Osteoblast (primary cell): ENCODE data around the gene LRRC55. TPM values are rescaled to one million over a fixed set of nuclear protein-coding genes. Genes with fewer than 3 reads are reported as not detected.

Experiments
- DNase-seq: peaks from one replicate; pipeline ENCODE4 v3.0.0; 2011; ENCODE audit warnings: low spot score, mixed read lengths; ENCODE audit not compliant: insufficient read length; ENCODE audit errors: missing footprints
- H2AFZ ChIP-seq: 2 replicates; pipeline ENCODE4 v1.6.0; 2011; ENCODE audit warnings: mild to moderate bottlenecking, low read length
- H3K27ac ChIP-seq: 2 replicates; pipeline ENCODE4 v1.5.1; 2011; ENCODE audit warnings: mild to moderate bottlenecking, low read depth, low read length, moderate library complexity
- H3K27me3 ChIP-seq: 2 replicates; pipeline ENCODE4 v1.6.0; 2012; ENCODE audit warnings: mild to moderate bottlenecking, control low read depth, inconsistent platforms, low read length, moderate library complexity; ENCODE audit not compliant: insufficient read depth
- H3K36me3 ChIP-seq: 2 replicates; pipeline ENCODE4 v1.5.1; 2011; ENCODE audit warnings: mild to moderate bottlenecking, low read length, control low read depth, moderate library complexity; ENCODE audit not compliant: insufficient read depth
- H3K4me1 ChIP-seq: 2 replicates; pipeline ENCODE4 v1.5.1; 2011; ENCODE audit warnings: mild to moderate bottlenecking, low read length, control low read depth, moderate library complexity; ENCODE audit not compliant: insufficient read depth
- H3K4me2 ChIP-seq: 2 replicates; pipeline ENCODE4 v1.6.0; 2011; ENCODE audit warnings: mild to moderate bottlenecking, low read length; ENCODE audit not compliant: insufficient read depth
- H3K4me3 ChIP-seq: fragments of 200-600 bp; sonication (generic); 3 replicates; pipeline ENCODE4 v1.5.1; 2012; ENCODE audit warnings: mild to moderate bottlenecking, low read length, inconsistent platforms; ENCODE audit not compliant: insufficient read depth
- H3K79me2 ChIP-seq: 2 replicates; pipeline ENCODE4 v1.6.0; 2012; ENCODE audit warnings: mild to moderate bottlenecking, low read length, control low read depth, inconsistent platforms; ENCODE audit not compliant: insufficient read depth
- H3K9me3 ChIP-seq: 2 replicates; pipeline ENCODE4 v1.5.1; 2011; ENCODE audit warnings: low read depth, low read length, control low read depth
- H4K20me1 ChIP-seq: 2 replicates; pipeline ENCODE4 v1.6.0; 2012; ENCODE audit warnings: mild to moderate bottlenecking, low read length, control low read depth; ENCODE audit not compliant: insufficient read depth
- total RNA-seq: library from RNA; depleted of rRNA; stranded (reverse); fragments of >200 nt; gene quantifications from 2 replicates; pipeline ENCODE4 v1.2.3, GENCODE V29; 2012
- TF ChIP-seq, protein P1 (sequence below): IDR thresholded peaks from 2 replicates; pipeline ENCODE4 v1.5.1; 2011; ENCODE audit warnings: mild to moderate bottlenecking, low read depth, low read length, moderate library complexity; ENCODE audit errors: extremely low read depth

LRRC55 gene
- total RNA-seq, 1 donor: not detected

DNA sequence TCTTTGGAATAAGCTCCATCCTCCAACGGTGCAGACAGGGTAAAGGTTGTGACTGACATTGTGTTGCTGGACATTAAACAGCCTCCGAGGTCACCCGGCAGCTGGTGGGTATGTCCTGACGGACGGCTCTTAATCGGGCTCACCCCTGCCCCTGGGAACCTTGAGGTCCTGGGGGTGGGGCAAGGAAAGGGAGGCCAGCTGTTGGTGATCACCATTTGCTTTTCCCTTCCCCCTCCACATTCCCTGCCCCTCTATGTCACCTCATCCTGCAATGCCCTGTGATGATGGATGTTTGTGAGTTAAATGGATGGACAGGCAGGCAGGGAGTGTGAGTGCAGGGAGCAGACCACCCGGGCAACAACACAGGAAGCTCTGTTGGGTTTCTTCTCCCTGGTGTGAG lies 29.0 kb downstream of the LRRC55 start:
- Histone ChIP-seq H3K4me3 (no peak overlapping the region), H3K9me3 (no peaks in the 10 kb centered on the region), H3K79me2 (no peaks in the 10 kb centered on the region), H2AFZ (no peak overlapping the region), H4K20me1 (no peaks in the 10 kb centered on the region), H3K36me3 (no peaks in the 10 kb centered on the region), H3K4me1 (peaks cover 16% of the 10 kb centered on the region), H3K27me3 (peaks cover 9% of the 10 kb centered on the region), H3K27ac (no peak overlapping the region), H3K4me2 (no peak overlapping the region)
- TF ChIP-seq, protein P1, sequence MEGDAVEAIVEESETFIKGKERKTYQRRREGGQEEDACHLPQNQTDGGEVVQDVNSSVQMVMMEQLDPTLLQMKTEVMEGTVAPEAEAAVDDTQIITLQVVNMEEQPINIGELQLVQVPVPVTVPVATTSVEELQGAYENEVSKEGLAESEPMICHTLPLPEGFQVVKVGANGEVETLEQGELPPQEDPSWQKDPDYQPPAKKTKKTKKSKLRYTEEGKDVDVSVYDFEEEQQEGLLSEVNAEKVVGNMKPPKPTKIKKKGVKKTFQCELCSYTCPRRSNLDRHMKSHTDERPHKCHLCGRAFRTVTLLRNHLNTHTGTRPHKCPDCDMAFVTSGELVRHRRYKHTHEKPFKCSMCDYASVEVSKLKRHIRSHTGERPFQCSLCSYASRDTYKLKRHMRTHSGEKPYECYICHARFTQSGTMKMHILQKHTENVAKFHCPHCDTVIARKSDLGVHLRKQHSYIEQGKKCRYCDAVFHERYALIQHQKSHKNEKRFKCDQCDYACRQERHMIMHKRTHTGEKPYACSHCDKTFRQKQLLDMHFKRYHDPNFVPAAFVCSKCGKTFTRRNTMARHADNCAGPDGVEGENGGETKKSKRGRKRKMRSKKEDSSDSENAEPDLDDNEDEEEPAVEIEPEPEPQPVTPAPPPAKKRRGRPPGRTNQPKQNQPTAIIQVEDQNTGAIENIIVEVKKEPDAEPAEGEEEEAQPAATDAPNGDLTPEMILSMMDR: no peak
- DNase-seq: no peak

- no peak overlapping the region for H2AFZ ChIP-seq
- H3K36me3 ChIP-seq: no peaks in the 10 kb centered on the region
- H4K20me1 ChIP-seq: no peaks in the 10 kb centered on the region
- peak overlapping the region; percentile 18 for H3K4me2 ChIP-seq
- no peak overlapping the region for H3K4me3 ChIP-seq
- no peak for DNase-seq
- no peaks in the 10 kb centered on the region for H3K9me3 ChIP-seq
- H3K27ac ChIP-seq: no peak overlapping the region
- peaks cover 16% of the 10 kb centered on the region for H3K4me1 ChIP-seq
- peaks cover 4% of the 10 kb centered on the region for H3K27me3 ChIP-seq
- no peaks in the 10 kb centered on the region for H3K79me2 ChIP-seq
- TF ChIP-seq, protein P1: no peak
Observed at GRCh38 chr11:57213342-57214097, 31.8 kb downstream of the LRRC55 start.

DNA sequence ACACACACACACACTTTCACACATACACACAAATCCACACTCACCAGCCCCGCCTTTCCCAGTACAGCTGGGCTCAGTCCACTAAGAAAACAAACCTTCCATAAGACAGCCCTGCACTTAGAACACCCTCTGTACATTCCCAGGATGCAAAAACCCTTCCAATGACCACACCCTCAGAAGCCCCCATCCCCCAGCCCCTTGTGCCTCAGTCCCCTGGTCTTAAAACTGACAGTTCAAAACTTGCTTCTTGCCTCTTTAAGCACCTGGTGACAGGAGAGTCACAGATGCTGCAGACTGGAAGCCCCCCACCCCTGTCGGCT lies 32.3 kb downstream of the LRRC55 start:
- no peak overlapping the region for H3K4me3 ChIP-seq
- no peak overlapping the region for H2AFZ ChIP-seq
- H4K20me1 ChIP-seq: no peaks in the 10 kb centered on the region
- no peaks in the 10 kb centered on the region for H3K36me3 ChIP-seq
- TF ChIP-seq, protein P1: no peak
- H3K27me3 ChIP-seq: peaks cover 4% of the 10 kb centered on the region
- no peaks in the 10 kb centered on the region for H3K9me3 ChIP-seq
- no peak overlapping the region for H3K27ac ChIP-seq
- no peak for DNase-seq
- peaks cover 16% of the 10 kb centered on the region for H3K4me1 ChIP-seq
- peak overlapping the region; percentile 18 for H3K4me2 ChIP-seq
- no peaks in the 10 kb centered on the region for H3K79me2 ChIP-seq

GRCh38 chr11:57214494-57214893 lies 32.7 kb downstream of the LRRC55 start:
- Histone ChIP-seq H4K20me1 (no peaks in the 10 kb centered on the region), H3K4me2 (peak overlapping the region; percentile 18), H2AFZ (no peak overlapping the region), H3K36me3 (no peaks in the 10 kb centered on the region), H3K27ac (no peak overlapping the region), H3K4me1 (peaks cover 16% of the 10 kb centered on the region), H3K79me2 (no peaks in the 10 kb centered on the region), H3K9me3 (no peaks in the 10 kb centered on the region), H3K4me3 (no peak overlapping the region), H3K27me3 (peaks cover 4% of the 10 kb centered on the region)
- TF ChIP-seq, protein P1: no peak
- no peak for DNase-seq
